ENCODE data around the gene TLNRD1.
"Not testable (repeated sequence)": the region's sequence is repeated elsewhere in the genome, so short reads cannot be mapped to it uniquely, and the experiment has no call there.

TLNRD1 gene

DNA sequence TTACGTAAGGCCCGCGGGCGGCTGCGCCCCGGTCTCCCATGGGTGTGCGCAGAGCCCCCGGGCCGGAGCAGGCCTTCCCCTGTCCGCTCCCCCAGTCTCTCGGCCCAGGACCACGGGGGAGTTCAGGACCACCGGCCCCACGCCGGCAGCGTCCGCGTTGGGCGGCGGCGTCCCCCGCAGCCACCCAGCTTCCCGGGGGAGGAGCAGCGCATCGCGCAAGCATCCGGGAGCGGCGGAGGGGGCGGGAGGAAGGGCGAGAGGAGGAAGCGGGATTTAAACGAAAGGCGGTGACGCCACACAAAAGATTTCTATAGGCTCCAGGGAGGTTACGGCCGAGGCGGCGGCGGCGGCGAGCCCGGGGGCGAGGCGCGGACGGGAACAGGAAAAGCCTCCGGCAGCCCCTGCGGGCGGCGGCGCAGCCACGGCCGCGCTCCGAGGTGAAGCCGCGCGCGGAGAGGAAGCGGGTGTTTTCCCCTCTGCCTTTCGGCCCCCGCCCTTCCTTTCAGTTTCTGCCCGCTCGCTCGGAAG, at the start of gene TLNRD1:
TLNRD1 (plus strand) TSS at position 300 of the 528 bp plus-strand sequence. CDS start 1,349 bp downstream, outside the sequence.
- peaks cover 24% of the 10 kb centered on the region for H3K36me3 Mint-ChIP-seq (ENCODE audit: low read depth)
- peaks cover 49% of the 10 kb centered on the region for H3K4me1 Mint-ChIP-seq (ENCODE audit: low read depth)
- H3K9me3 Mint-ChIP-seq = no peaks in the 10 kb centered on the region
- no peaks in the 10 kb centered on the region for H3K27me3 Mint-ChIP-seq
- H3K27ac Mint-ChIP-seq = peak within 1 kb of the TSS; percentile 95
- H3K4me3 Mint-ChIP-seq = peak within 1 kb of the TSS; percentile 92

DNA sequence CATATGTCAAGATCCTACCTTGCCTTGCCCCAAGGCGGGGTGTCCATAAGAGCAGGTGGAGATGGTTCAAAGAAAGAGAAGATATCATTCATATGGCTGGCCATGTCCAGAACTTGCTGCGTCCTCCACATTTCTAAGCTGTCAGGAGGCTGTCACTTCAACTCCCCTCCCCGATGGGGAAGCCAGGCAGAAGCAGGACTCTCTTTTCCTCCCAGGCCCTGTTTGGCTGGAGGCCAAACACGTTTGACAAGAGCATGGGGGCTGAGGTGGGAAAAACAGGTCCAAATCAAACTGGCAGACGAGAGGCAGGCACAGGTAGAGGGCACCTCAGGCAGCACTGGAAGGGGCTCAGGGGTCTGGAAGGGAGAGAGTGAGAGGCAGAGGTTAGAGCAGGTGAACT, 48.8 kb upstream of the TLNRD1 start:
- H3K36me3 Mint-ChIP-seq (ENCODE audit: low read depth) = peaks cover 48% of the 10 kb centered on the region
- H3K27me3 Mint-ChIP-seq = no peaks in the 10 kb centered on the region
- H3K27ac Mint-ChIP-seq = no peak overlapping the region
- no peak overlapping the region for H3K4me3 Mint-ChIP-seq
- no peaks in the 10 kb centered on the region for H3K9me3 Mint-ChIP-seq
- peaks cover 17% of the 10 kb centered on the region for H3K4me1 Mint-ChIP-seq (ENCODE audit: low read depth)

- Mint-ChIP-seq H3K9me3 (no peaks in the 10 kb centered on the region), H3K36me3 (ENCODE audit: low read depth) (peaks cover 52% of the 10 kb centered on the region), H3K4me3 (no peak overlapping the region), H3K4me1 (ENCODE audit: low read depth) (peaks cover 30% of the 10 kb centered on the region), H3K27ac (no peak overlapping the region), H3K27me3 (no peaks in the 10 kb centered on the region)
Observed at GRCh38 chr15:80953001-80953952, 47.4 kb upstream of the TLNRD1 start.

- H3K36me3 Mint-ChIP-seq (ENCODE audit: low read depth) = peaks cover 57% of the 10 kb centered on the region
- H3K27me3 Mint-ChIP-seq = no peaks in the 10 kb centered on the region
- no peak overlapping the region for H3K4me3 Mint-ChIP-seq
- H3K9me3 Mint-ChIP-seq = no peaks in the 10 kb centered on the region
- peaks cover 38% of the 10 kb centered on the region for H3K4me1 Mint-ChIP-seq (ENCODE audit: low read depth)
- no peak overlapping the region for H3K27ac Mint-ChIP-seq
Observed at GRCh38 chr15:80953953-80954778, 46.6 kb upstream of the TLNRD1 start.

DNA sequence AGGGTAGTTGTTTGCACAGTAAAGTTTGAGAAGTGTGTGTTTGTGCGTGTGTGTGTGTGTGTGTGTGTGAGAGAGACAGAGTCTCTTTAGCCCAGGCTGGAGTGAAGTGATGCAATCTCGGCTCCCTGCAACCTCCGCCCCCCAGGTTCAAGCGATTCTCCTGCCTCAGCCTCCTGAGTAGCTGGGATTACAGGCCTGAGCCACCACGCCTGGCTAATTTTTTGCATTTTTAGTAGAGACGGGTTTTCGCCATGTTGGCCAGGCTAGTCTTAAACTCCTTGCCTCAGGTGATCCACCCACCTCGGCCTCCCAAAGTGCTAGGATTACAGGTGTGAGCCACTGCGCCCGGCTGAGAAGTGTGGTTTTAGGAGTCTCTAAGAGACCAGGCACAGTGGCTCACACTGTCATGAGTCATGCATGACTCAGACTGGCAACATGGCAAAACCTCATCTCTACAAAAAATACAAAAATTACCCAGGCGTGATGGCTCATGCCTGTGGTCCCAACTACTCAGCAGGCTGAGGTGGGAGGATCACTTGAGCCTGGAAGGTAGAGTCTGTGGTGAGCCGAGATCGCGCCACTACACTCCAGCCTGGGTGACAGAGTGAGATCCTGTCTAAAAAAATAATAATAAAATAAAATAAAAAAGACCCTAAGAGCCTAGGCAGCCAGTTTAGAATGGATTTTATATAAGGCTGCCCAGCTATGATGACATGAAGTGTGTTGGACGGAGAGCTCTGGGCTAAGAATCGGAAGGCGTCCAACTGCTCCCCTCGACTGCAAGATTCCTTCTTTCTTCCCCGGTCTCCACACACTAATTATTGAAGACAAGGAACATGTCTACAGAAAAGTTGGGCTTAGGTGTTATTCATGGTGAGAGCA, 44.9 kb upstream of the TLNRD1 start:
- Mint-ChIP-seq H3K27ac (peak overlapping the region; percentile 26), H3K36me3 (ENCODE audit: low read depth) (peaks cover 58% of the 10 kb centered on the region), H3K4me1 (ENCODE audit: low read depth) (peaks cover 38% of the 10 kb centered on the region)
- not testable (repeated sequence) for H3K4me3 Mint-ChIP-seq, H3K9me3 Mint-ChIP-seq, H3K27me3 Mint-ChIP-seq

DNA sequence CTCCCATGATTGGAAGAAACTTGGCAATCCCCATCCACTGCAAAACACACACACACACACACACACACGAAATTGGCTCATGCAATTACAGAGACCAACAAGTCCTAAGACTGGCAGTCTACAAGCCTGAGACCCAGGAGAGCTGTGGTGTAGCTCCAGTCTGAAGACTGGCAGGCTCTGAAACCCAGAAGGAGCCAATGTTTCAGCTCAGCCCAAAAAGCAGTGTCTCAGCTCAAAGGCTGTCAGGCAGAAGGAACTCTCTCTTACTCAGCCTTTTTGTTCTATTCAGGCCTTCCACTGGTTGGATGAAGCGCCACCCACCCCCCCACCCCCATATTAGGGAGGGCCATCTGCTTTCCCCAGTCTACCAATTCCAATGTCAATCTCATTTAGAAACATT, 43.2 kb upstream of the TLNRD1 start:
- no peaks in the 10 kb centered on the region for H3K27me3 Mint-ChIP-seq
- H3K4me1 Mint-ChIP-seq (ENCODE audit: low read depth) = peaks cover 42% of the 10 kb centered on the region
- H3K9me3 Mint-ChIP-seq = no peaks in the 10 kb centered on the region
- H3K4me3 Mint-ChIP-seq = no peak overlapping the region
- no peak overlapping the region for H3K27ac Mint-ChIP-seq
- H3K36me3 Mint-ChIP-seq (ENCODE audit: low read depth) = peaks cover 58% of the 10 kb centered on the region

DNA sequence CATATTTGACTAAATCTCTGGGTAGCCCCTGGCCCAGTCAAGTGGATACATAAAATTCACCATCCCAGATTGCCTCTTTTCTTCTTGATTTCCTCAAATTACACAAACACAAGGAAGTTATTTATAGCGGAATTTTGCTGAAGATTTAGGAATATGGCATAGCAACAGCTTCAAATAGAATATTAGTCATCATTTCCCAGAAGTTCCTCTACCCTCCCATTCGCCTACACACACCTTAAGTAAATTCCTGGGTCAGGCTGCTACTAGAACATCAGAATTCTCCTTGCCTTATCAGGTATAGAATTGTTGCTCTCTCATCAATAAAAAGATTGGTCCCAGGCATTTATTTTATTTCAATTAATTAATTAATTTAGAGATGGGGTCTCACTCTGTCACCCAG, 42.7 kb upstream of the TLNRD1 start:
- H3K36me3 Mint-ChIP-seq (ENCODE audit: low read depth) = peaks cover 58% of the 10 kb centered on the region
- H3K27me3 Mint-ChIP-seq = no peaks in the 10 kb centered on the region

DNA sequence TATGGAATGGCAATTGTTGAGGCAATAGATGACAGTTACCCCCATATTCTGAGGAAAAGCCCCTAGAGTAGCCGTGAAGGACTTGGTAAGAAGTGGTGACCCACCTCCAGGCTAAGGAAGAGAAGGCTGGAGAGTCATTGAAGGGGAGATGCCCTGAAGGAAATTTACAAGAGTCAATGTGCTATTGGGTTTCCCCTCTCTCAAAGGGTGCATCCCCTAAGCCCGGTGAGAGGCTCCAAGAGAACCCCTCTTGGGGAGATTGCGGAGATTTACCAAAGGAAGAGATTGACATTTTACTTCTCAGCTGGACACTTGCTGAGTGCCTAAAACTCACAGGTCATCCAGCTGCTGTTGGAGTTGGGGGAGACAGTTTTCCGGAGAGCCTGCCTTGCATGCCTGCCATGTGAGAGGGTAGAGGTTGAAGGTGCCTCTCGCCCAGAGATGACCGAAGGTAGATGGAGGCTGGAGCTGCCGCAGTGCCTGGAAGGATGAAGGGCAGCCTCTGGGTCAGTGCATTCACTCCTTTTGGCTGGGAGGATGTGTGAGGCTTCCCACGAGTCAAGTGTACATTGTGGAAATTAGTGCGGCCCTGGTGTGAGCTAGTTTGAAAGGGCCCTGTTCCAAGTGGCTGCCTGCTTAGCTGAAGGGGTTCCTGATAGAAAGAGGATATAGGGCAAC, 41.8 kb upstream of the TLNRD1 start:
- H3K4me1 Mint-ChIP-seq (ENCODE audit: low read depth) = peaks cover 47% of the 10 kb centered on the region
- peaks cover 61% of the 10 kb centered on the region for H3K36me3 Mint-ChIP-seq (ENCODE audit: low read depth)
- H3K9me3 Mint-ChIP-seq = no peaks in the 10 kb centered on the region
- no peaks in the 10 kb centered on the region for H3K27me3 Mint-ChIP-seq
- no peak overlapping the region for H3K4me3 Mint-ChIP-seq
- H3K27ac Mint-ChIP-seq = no peak overlapping the region

More for the DNA sequence above, 42.7 kb upstream of the TLNRD1 start:
- no peak overlapping the region for H3K27ac Mint-ChIP-seq
- no peak overlapping the region for H3K4me3 Mint-ChIP-seq
- H3K4me1 Mint-ChIP-seq (ENCODE audit: low read depth) = peaks cover 46% of the 10 kb centered on the region
- H3K9me3 Mint-ChIP-seq = no peaks in the 10 kb centered on the region

DNA sequence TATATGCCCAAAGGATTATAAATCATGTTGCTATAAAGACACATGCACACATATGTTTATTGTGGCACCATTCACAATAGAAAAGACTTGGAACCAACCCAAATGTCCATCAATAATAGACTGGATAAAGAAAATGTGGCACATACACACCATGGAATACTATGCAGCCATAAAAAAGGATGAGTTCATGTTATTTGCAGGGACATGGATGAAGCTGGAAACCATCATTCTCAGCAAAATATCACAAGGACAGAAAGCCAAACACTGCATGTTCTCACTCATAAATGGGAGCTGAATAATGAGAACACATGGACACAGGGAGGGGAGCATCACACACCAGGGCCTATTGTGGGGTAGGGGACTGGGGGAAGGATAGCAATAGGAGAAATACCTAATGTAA, 35.3 kb upstream of the TLNRD1 start:
- peaks cover 66% of the 10 kb centered on the region for H3K36me3 Mint-ChIP-seq (ENCODE audit: low read depth)
- not testable (repeated sequence) for H3K27me3 Mint-ChIP-seq, H3K9me3 Mint-ChIP-seq, H3K4me3 Mint-ChIP-seq, H3K27ac Mint-ChIP-seq
- peaks cover 16% of the 10 kb centered on the region for H3K4me1 Mint-ChIP-seq (ENCODE audit: low read depth)

GRCh38 chr15:80966431-80967197, 34.1 kb upstream of the TLNRD1 start:
- H3K4me1 Mint-ChIP-seq (ENCODE audit: low read depth) = peaks cover 20% of the 10 kb centered on the region
- H3K4me3 Mint-ChIP-seq = no peak overlapping the region
- no peaks in the 10 kb centered on the region for H3K27me3 Mint-ChIP-seq
- H3K9me3 Mint-ChIP-seq = no peaks in the 10 kb centered on the region
- H3K27ac Mint-ChIP-seq = no peak overlapping the region
- H3K36me3 Mint-ChIP-seq (ENCODE audit: low read depth) = peaks cover 58% of the 10 kb centered on the region

DNA sequence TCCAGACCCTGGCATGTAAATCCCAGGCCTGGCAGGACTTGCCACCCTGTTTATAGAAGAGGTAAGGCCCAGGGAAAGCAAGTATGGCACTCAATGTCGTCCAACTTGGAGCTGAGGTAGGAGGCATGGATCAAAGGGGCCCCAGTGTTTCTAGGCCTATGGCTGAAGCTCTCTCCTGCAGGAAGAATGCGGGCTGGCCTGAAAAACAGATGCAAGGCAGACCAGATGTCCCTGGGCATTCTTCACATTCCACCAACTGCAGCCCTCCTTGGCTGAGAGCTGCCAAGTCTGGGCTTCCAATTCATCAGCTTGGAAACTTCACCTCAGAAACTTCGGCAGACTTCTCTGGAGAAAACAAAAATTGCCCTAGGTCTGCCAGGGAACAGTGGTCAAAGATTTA, 33.3 kb upstream of the TLNRD1 start:
- Mint-ChIP-seq H3K9me3 (no peaks in the 10 kb centered on the region), H3K27me3 (no peaks in the 10 kb centered on the region), H3K27ac (no peak overlapping the region), H3K4me1 (ENCODE audit: low read depth) (peaks cover 17% of the 10 kb centered on the region), H3K36me3 (ENCODE audit: low read depth) (peaks cover 51% of the 10 kb centered on the region), H3K4me3 (no peak overlapping the region)

DNA sequence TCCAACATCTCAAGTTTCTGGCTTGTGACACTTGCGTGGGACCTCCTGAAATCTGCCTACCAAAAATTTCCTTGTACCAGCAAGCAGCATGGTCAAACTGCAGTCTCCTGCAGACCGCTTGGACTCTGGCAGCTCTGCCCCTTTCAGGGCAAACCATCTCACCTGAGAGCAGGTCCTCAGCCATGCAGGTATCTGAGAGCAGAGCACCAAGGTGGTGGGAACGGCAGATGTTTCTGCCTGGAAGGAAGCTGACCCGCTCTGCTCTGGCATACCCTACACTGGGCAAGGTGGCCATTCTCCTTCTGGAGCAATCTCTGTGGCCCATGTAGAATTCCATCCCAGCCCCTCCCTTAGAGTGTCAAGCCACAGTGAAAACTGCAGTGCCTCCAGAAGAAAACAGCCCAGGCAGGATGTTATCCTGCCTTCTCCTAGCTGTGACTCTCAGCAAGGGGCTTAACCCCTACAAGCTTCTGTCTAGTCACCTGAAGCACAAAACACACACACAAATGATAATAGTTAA, 32.7 kb upstream of the TLNRD1 start:
- Mint-ChIP-seq H3K4me1 (ENCODE audit: low read depth) (peaks cover 11% of the 10 kb centered on the region), H3K36me3 (ENCODE audit: low read depth) (peaks cover 45% of the 10 kb centered on the region), H3K27me3 (no peaks in the 10 kb centered on the region), H3K27ac (no peak overlapping the region), H3K4me3 (no peak overlapping the region), H3K9me3 (no peaks in the 10 kb centered on the region)

GRCh38 chr15:80969316-80969715, 31.4 kb upstream of the TLNRD1 start:
- peaks cover 34% of the 10 kb centered on the region for H3K36me3 Mint-ChIP-seq (ENCODE audit: low read depth)
- H3K9me3 Mint-ChIP-seq = no peaks in the 10 kb centered on the region
- H3K27ac Mint-ChIP-seq = no peak overlapping the region
- no peak overlapping the region for H3K4me3 Mint-ChIP-seq
- H3K4me1 Mint-ChIP-seq (ENCODE audit: low read depth) = peaks cover 10% of the 10 kb centered on the region
- no peaks in the 10 kb centered on the region for H3K27me3 Mint-ChIP-seq
